HTERT RPE-1 (cell line): ENCODE measurements around the gene NANOS1.

Experiments used
- in situ Hi-C: fragments of 300-500 bp; cut with MboI; formaldehyde crosslinking; loops from 4 replicates; pipeline ENCODE4 v1.14.3; 2020; ENCODE audit warnings: low sequenced_read_pairs

NANOS1 gene

GRCh38 chr10:119029613-119030420, at the start of gene NANOS1:
Gene NANOS1 (plus strand): TSS chr10:119029714. CDS start chr10:119029802, 88 bp downstream.
- in situ Hi-C loops: no loop called here

- in situ Hi-C loops: no loop called here
Observed at GRCh38 chr10:118980135-118980865, 49.2 kb upstream of the NANOS1 start.

- in situ Hi-C loops: no loop called here
Observed at GRCh38 chr10:118980870-118981269, 48.6 kb upstream of the NANOS1 start.

- in situ Hi-C loops: no loop called here
Observed at GRCh38 chr10:118981946-118982345, 47.6 kb upstream of the NANOS1 start.

GRCh38 chr10:118982366-118982765, 47.1 kb upstream of the NANOS1 start:
- in situ Hi-C loops: no loop called here

GRCh38 chr10:118983263-118983662, 46.3 kb upstream of the NANOS1 start:
- in situ Hi-C loops: no loop called here

GRCh38 chr10:118985576-118985975, 43.9 kb upstream of the NANOS1 start:
- in situ Hi-C loops: no loop called here

- in situ Hi-C loops: no loop called here
Observed at GRCh38 chr10:118986815-118987790, 42.4 kb upstream of the NANOS1 start.

GRCh38 chr10:118990326-118990725, 39.2 kb upstream of the NANOS1 start:
- in situ Hi-C loops: no loop called here

GRCh38 chr10:118992496-118992895, 37.0 kb upstream of the NANOS1 start:
- in situ Hi-C loops: no loop called here

- in situ Hi-C loops: no loop called here
Observed at GRCh38 chr10:118993214-118993613, 36.3 kb upstream of the NANOS1 start.

GRCh38 chr10:118994321-118994720, 35.2 kb upstream of the NANOS1 start:
- in situ Hi-C loops: no loop called here

- in situ Hi-C loops: no loop called here
Observed at GRCh38 chr10:118995739-118996138, 33.8 kb upstream of the NANOS1 start.

GRCh38 chr10:118997379-118997778, 32.1 kb upstream of the NANOS1 start:
- in situ Hi-C loops: no loop called here

GRCh38 chr10:118998183-118998582, 31.3 kb upstream of the NANOS1 start:
- in situ Hi-C loops: no loop called here

- in situ Hi-C loops: no loop called here
Observed at GRCh38 chr10:119001717-119002500, 27.6 kb upstream of the NANOS1 start.

GRCh38 chr10:119003572-119004289, 25.8 kb upstream of the NANOS1 start:
- in situ Hi-C loops: no loop called here

- in situ Hi-C loops: no loop called here
Observed at GRCh38 chr10:119005362-119006043, 24.0 kb upstream of the NANOS1 start.
